GM23338 (cell line): ENCODE measurements around the gene PLEKHD1.

Experiments used
- CREB1 ChIP-seq: fragments of 250-450 bp; sonication (Bioruptor Pico); IDR thresholded peaks from 2 replicates; pipeline ENCODE4 v1.5.0; 2020; ENCODE audit warnings: low read depth, mild to moderate bottlenecking, moderate library complexity
- EZH2 ChIP-seq: fragments of 200-600 bp; sonication (generic); IDR thresholded peaks from one replicate; pipeline ENCODE4 v1.8.0; 2017; ENCODE audit warnings: antibody characterized with exemption, mild to moderate bottlenecking, low read depth; ENCODE audit not compliant: unreplicated experiment
- TF ChIP-seq, protein P1 (sequence below), 2 experiments: fragments of 200-600 bp in 1 of 2; sonication (generic) in 1 of 2; conservative IDR thresholded peaks; 2 replicates each; pipeline versions ENCODE4 v1.5.1 to v1.6.1; 2016 to 2017; ENCODE audit warnings: antibody characterized with exemption in 2 of 2, low read depth in 2 of 2, mild to moderate bottlenecking in 2 of 2, moderate library complexity in 1 of 2
- TF ChIP-seq, protein P2 (sequence below): IDR thresholded peaks from one replicate; pipeline ENCODE4 v1.6.1; 2018; ENCODE audit warnings: antibody characterized with exemption; ENCODE audit not compliant: unreplicated experiment

DNA sequence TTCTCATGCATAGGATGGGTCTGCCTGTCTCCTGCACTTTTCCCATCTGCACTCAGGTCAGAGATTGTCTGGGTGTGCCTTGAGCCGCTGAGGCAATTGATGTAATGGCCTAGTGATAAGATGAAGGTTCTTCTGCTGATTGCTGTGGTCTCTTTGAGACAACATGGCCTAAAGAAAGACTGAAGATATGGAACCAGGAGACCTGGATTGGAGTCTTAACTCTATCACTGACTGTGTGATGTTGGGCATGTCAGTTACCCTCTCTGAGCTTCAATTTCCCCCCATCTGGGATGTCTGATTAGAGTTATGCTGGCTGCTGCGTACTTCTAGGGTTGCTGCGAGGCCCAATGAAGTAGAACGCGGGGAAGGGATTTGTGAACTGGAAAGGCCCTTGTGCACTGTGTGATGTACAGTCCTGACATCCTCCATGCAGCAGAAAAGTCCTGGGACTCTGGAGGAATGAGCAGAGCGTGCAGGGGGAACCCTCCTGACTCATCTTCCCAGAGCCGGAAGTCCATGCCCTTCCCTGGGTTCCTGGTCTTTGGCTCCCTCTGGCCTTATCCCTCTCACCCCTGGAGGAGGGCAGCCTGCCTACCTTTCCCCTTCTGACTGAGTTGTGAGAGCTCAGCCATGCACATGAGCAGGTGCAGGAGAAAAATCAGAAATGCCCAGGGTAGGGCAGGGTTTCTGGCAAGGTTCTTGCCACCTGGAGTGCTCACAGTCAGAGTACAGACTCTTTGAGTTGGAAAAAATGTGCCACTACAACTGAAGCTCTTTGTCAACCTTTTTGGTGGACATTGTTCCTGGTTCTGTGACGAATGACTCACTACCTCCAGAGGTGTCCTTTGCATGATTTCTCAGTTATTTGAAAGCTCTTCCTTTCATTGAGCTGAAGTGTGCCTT, 21.1 kb downstream of the PLEKHD1 start:
- TF ChIP-seq EZH2, result no peak
- TF ChIP-seq, protein P1, sequence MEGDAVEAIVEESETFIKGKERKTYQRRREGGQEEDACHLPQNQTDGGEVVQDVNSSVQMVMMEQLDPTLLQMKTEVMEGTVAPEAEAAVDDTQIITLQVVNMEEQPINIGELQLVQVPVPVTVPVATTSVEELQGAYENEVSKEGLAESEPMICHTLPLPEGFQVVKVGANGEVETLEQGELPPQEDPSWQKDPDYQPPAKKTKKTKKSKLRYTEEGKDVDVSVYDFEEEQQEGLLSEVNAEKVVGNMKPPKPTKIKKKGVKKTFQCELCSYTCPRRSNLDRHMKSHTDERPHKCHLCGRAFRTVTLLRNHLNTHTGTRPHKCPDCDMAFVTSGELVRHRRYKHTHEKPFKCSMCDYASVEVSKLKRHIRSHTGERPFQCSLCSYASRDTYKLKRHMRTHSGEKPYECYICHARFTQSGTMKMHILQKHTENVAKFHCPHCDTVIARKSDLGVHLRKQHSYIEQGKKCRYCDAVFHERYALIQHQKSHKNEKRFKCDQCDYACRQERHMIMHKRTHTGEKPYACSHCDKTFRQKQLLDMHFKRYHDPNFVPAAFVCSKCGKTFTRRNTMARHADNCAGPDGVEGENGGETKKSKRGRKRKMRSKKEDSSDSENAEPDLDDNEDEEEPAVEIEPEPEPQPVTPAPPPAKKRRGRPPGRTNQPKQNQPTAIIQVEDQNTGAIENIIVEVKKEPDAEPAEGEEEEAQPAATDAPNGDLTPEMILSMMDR (conservative IDR thresholded peaks at IDR 0.05; ENCODE audit: low read depth in 2 of 2), result no peak
- no peak for TF ChIP-seq CREB1 (CRISPR knock-in tag)
- TF ChIP-seq, protein P2, sequence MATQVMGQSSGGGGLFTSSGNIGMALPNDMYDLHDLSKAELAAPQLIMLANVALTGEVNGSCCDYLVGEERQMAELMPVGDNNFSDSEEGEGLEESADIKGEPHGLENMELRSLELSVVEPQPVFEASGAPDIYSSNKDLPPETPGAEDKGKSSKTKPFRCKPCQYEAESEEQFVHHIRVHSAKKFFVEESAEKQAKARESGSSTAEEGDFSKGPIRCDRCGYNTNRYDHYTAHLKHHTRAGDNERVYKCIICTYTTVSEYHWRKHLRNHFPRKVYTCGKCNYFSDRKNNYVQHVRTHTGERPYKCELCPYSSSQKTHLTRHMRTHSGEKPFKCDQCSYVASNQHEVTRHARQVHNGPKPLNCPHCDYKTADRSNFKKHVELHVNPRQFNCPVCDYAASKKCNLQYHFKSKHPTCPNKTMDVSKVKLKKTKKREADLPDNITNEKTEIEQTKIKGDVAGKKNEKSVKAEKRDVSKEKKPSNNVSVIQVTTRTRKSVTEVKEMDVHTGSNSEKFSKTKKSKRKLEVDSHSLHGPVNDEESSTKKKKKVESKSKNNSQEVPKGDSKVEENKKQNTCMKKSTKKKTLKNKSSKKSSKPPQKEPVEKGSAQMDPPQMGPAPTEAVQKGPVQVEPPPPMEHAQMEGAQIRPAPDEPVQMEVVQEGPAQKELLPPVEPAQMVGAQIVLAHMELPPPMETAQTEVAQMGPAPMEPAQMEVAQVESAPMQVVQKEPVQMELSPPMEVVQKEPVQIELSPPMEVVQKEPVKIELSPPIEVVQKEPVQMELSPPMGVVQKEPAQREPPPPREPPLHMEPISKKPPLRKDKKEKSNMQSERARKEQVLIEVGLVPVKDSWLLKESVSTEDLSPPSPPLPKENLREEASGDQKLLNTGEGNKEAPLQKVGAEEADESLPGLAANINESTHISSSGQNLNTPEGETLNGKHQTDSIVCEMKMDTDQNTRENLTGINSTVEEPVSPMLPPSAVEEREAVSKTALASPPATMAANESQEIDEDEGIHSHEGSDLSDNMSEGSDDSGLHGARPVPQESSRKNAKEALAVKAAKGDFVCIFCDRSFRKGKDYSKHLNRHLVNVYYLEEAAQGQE, result no peak
